ENCODE results near the gene FBXO44. TPM values are rescaled to one million over a fixed set of nuclear protein-coding genes. Genes with fewer than 3 reads are reported as not detected.

Gene FBXO44
- total and polyA plus RNA-seq, 10 of the 15 experiments (the other 5 are each of a cell fraction or from before 2014, with no cell fraction given) = 0.77 to 22.4 (median 8.2) TPM

DNA sequence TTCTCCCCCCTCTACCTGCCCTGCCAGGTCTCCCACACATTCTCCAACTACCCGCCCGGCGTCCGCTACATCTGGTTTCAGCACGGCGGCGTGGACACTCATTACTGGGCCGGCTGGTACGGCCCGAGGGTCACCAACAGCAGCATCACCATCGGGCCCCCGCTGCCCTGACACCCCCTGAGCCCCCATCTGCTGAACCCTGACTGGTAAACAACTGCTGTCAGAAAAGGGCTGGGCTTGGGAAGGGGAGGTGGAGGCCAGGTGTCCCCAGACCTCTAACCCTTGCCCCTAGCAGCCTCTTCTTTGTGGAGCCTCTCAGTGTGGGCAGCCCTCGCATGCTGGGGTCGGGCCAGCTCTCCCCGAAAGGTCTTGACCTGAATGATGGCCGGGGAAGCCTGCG, 6.4 kb downstream of the FBXO44 start:
- ATAC-seq = no peak
- TF ChIP-seq FOXK2 (IDR thresholded peaks at IDR 0.05) (no peak), NFXL1 (IDR thresholded peaks at IDR 0.05; ENCODE audit: borderline replicate concordance) (no peak), EP300 (IDR thresholded peaks at IDR 0.05; ENCODE audit: borderline replicate concordance in 1 of 2, control insufficient read depth in 1 of 2, low read depth in 2 of 2, low read length in 2 of 2) (no peak), NR2C2 (IDR thresholded peaks at IDR 0.05; ENCODE audit: borderline replicate concordance, control insufficient read depth, insufficient read length, low read depth) (no peak), SMARCA5 (IDR thresholded peaks at IDR 0.05) (no peak), ZBED1 (IDR thresholded peaks at IDR 0.05; ENCODE audit: borderline replicate concordance) (no peak), PAX8 (IDR thresholded peaks at IDR 0.05) (no peak), RFX5 (IDR thresholded peaks at IDR 0.05; ENCODE audit: low read depth, low read length) (no peak), IKZF2 (IDR thresholded peaks at IDR 0.05) (no peak), CHD1 (IDR thresholded peaks at IDR 0.05; ENCODE audit: low read depth, low read length) (no peak), TCF3 (IDR thresholded peaks at IDR 0.05; ENCODE audit: borderline replicate concordance, insufficient read depth, low read depth, low read length) (no peak), NKRF (conservative IDR thresholded peaks at IDR 0.05) (no peak), ZBTB11 (CRISPR knock-in tag; IDR thresholded peaks at IDR 0.05) (no peak), POU2F2 (IDR thresholded peaks at IDR 0.05; ENCODE audit: borderline replicate concordance, low read depth, low read length) (no peak), TARDBP (IDR thresholded peaks at IDR 0.05; ENCODE audit: borderline replicate concordance) (no peak), SRF (IDR thresholded peaks at IDR 0.05; ENCODE audit: low read depth in 2 of 2, low read length in 2 of 2) (no peak), POLR2AphosphoS5 (IDR thresholded peaks at IDR 0.05; ENCODE audit: low read length) (no peak), FOXM1 (IDR thresholded peaks at IDR 0.05; ENCODE audit: low read depth, low read length) (no peak), TCF7 (IDR thresholded peaks at IDR 0.05; ENCODE audit: borderline replicate concordance) (no peak)
- CTCF ChIA-PET = interaction anchor here (2.5 kb wide), 1 partner anchor 16 kb away, joined by 7 read pairs; no protein-coding TSS in a partner anchor
- 92% methylated on average over 17 of the region's 17 CpGs for WGBS (ENCODE audit: insufficient coverage, insufficient replicate concordance, low lambda C conversion rate, missing lambda C conversion rate)
- DNase-seq (ENCODE audit: low read depth, low spot score) = no peak
- Histone ChIP-seq H3K4me3 (no peak overlapping the region), H3K9ac (ENCODE audit: control insufficient read depth, insufficient read depth, low read length) (no peak overlapping the region), H3K36me3 (ENCODE audit: control insufficient read depth in 2 of 2, insufficient read depth in 2 of 2, low read length in 1 of 2) (peaks cover 0 to 5% of the 10 kb centered on the region in 2 experiments; a peak in 1 of 4 replicates), H2AFZ (ENCODE audit: control insufficient read depth, low read depth, low read length) (no peak overlapping the region), H3K9me3 (replicated peaks; ENCODE audit: control insufficient read depth, insufficient read depth, low read length) (no peaks in the 10 kb centered on the region), H3K4me2 (ENCODE audit: control insufficient read depth, insufficient read depth) (no peak overlapping the region), H3K27me3 (replicated peaks in 1 of 2; ENCODE audit: control insufficient read depth in 2 of 2, insufficient read depth in 2 of 2, low read length in 1 of 2) (no peaks in the 10 kb centered on the region), H4K20me1 (ENCODE audit: control insufficient read depth, insufficient read depth) (no peaks in the 10 kb centered on the region), H3K27ac (ENCODE audit: control insufficient read depth, insufficient read depth) (no peak overlapping the region), H3K4me1 (ENCODE audit: control insufficient read depth, insufficient read depth, low read length) (no peaks in the 10 kb centered on the region), H3K79me2 (ENCODE audit: control insufficient read depth, insufficient read depth, low read length) (peaks cover 2% of the 10 kb centered on the region; the same call in 1 of the 2 replicates)
- RAD21 ChIA-PET (ENCODE audit: unreplicated experiment) = no interaction called here
- intact Hi-C loops (cut with micrococcal nuclease; ENCODE audit: unreplicated experiment) = no loop called here
- no peak for FAIRE-seq
- POLR2A ChIA-PET = no interaction called here
- in situ Hi-C loops (cut with MboI) = no loop called here
- SMC1A ChIA-PET (ENCODE audit: uncharacterized antibody, unreplicated experiment) = no interaction called here
- BruUV-seq (replicated peaks) = no TSS peak

All from GM12878 (cell line).